ENCODE data around the gene COA3. TPM values are rescaled to one million over a fixed set of nuclear protein-coding genes. Genes with fewer than 3 reads are reported as not detected.
A peak's percentile ranks its signal among the peaks of the same experiment; 100 is the strongest.
"Not testable (repeated sequence)": the region's sequence is repeated elsewhere in the genome, so short reads cannot be mapped to it uniquely, and the experiment has no call there.

Gene COA3
- total and polyA plus RNA-seq, 2 donors = 72.4 to 95.5 TPM

GRCh38 chr17:42768006-42768405 is 30.5 kb downstream of the COA3 start:
- H3K4me1 ChIP-seq (ENCODE audit: control insufficient read depth in 2 of 2, insufficient read depth in 2 of 2, low read length in 2 of 2); H3K36me3 ChIP-seq (ENCODE audit: control insufficient read depth in 2 of 2, insufficient read depth in 2 of 2, low read length in 1 of 2); H3K4me3 ChIP-seq (ENCODE audit: low read length in 2 of 2); DNase-seq (ENCODE audit: low read depth in 6 of 9, low spot score in 9 of 9); H3K27ac ChIP-seq (ENCODE audit: low read depth in 1 of 2, low read length in 1 of 2); H3K9me3 ChIP-seq (ENCODE audit: control insufficient read depth in 2 of 2, insufficient read depth in 1 of 2, low read length in 1 of 2): not testable (repeated sequence)
- 80% methylated on average over 9 of the region's 9 CpGs for WGBS
- H3K27me3 ChIP-seq (ENCODE audit: control insufficient read depth in 2 of 2, insufficient read depth in 1 of 2, low read length in 1 of 2) = peaks cover under 1 to 12% of the 10 kb centered on the region in 2 donors

- peaks cover 6 to 17% of the 10 kb centered on the region in 2 donors for H3K27me3 ChIP-seq (ENCODE audit: control insufficient read depth in 2 of 2, insufficient read depth in 1 of 2, low read length in 1 of 2)
- no peaks in the 10 kb centered on the region for H3K4me1 ChIP-seq (ENCODE audit: control insufficient read depth in 2 of 2, insufficient read depth in 2 of 2, low read length in 2 of 2)
- H3K36me3 ChIP-seq (ENCODE audit: control insufficient read depth in 2 of 2, insufficient read depth in 2 of 2, low read length in 1 of 2) = no peaks in the 10 kb centered on the region
- no peaks in the 10 kb centered on the region for H3K9me3 ChIP-seq (ENCODE audit: control insufficient read depth in 2 of 2, insufficient read depth in 1 of 2, low read length in 1 of 2)
- no peak for DNase-seq (ENCODE audit: low read depth in 6 of 9, low spot score in 9 of 9)
- no peak overlapping the region for H3K4me3 ChIP-seq (ENCODE audit: low read length in 2 of 2)
- no peak overlapping the region for H3K27ac ChIP-seq (ENCODE audit: low read depth in 1 of 2, low read length in 1 of 2)
These were observed 31.0 kb downstream of the COA3 start for GRCh38 chr17:42767512-42767911.

GRCh38 chr17:42766124-42766523 is 32.4 kb downstream of the COA3 start:
- peaks cover 0 to 8% of the 10 kb centered on the region in 2 donors for H3K4me1 ChIP-seq (ENCODE audit: control insufficient read depth in 2 of 2, insufficient read depth in 2 of 2, low read length in 2 of 2)
- WGBS = 95% methylated on average over 6 of the region's 6 CpGs
- peaks cover 19 to 31% of the 10 kb centered on the region in 2 donors for H3K27me3 ChIP-seq (ENCODE audit: control insufficient read depth in 2 of 2, insufficient read depth in 1 of 2, low read length in 1 of 2)
- DNase-seq (ENCODE audit: low read depth in 6 of 9, low spot score in 9 of 9) = no peak
- no peaks in the 10 kb centered on the region for H3K9me3 ChIP-seq (ENCODE audit: control insufficient read depth in 2 of 2, insufficient read depth in 1 of 2, low read length in 1 of 2)
- no peaks in the 10 kb centered on the region for H3K36me3 ChIP-seq (ENCODE audit: control insufficient read depth in 2 of 2, insufficient read depth in 2 of 2, low read length in 1 of 2)
- H3K27ac ChIP-seq (ENCODE audit: low read depth in 1 of 2, low read length in 1 of 2) = no peak overlapping the region
- H3K4me3 ChIP-seq (ENCODE audit: low read length in 2 of 2) = no peak overlapping the region

DNA sequence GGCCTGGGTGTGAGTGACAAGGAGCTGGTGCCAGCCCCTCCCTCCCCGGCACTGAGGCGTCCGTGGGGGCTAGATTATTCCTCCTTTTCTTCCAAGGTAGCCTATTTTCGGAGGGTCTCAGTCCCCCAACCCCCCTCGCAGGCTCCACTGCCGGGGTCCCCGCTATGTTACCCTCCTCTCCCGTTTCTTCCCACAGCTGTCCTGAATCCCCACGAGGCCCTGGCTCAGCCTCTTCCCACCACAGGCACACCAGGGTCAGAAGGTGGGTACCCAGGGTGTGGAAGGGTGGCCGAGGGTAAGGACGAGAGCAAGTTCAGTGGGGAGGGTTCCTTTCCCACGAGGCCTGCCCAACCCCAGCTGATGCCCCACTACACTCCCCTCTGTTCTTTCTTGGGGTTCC is 36.9 kb downstream of the COA3 start:
- H3K36me3 ChIP-seq (ENCODE audit: control insufficient read depth in 2 of 2, insufficient read depth in 2 of 2, low read length in 1 of 2) = no peaks in the 10 kb centered on the region
- H3K27ac ChIP-seq (ENCODE audit: low read depth in 1 of 2, low read length in 1 of 2) = no peak overlapping the region
- no peaks in the 10 kb centered on the region for H3K9me3 ChIP-seq (ENCODE audit: control insufficient read depth in 2 of 2, insufficient read depth in 1 of 2, low read length in 1 of 2)
- H3K4me3 ChIP-seq (ENCODE audit: low read length in 2 of 2) = peak overlapping the region in 1 of 2 donors; percentile 47
- peaks cover 40 to 65% of the 10 kb centered on the region in 2 donors for H3K27me3 ChIP-seq (ENCODE audit: control insufficient read depth in 2 of 2, insufficient read depth in 1 of 2, low read length in 1 of 2)
- DNase-seq (ENCODE audit: low read depth in 6 of 9, low spot score in 9 of 9) = no peak
- 76% methylated on average over 12 of the region's 12 CpGs for WGBS
- H3K4me1 ChIP-seq (ENCODE audit: control insufficient read depth in 2 of 2, insufficient read depth in 2 of 2, low read length in 2 of 2) = peaks cover 3 to 13% of the 10 kb centered on the region in 2 donors

- WGBS = 5% methylated on average over 90 of the region's 92 CpGs
- Histone ChIP-seq H3K27ac (ENCODE audit: low read depth in 1 of 2, low read length in 1 of 2) (no peak within 1 kb of the TSS), H3K27me3 (ENCODE audit: control insufficient read depth in 2 of 2, insufficient read depth in 1 of 2, low read length in 1 of 2) (peaks cover 40 to 68% of the 10 kb centered on the region in 2 donors), H3K4me3 (ENCODE audit: low read length in 2 of 2) (peak within 1 kb of the TSS; percentile 29 to 47), H3K9me3 (ENCODE audit: control insufficient read depth in 2 of 2, insufficient read depth in 1 of 2, low read length in 1 of 2) (no peaks in the 10 kb centered on the region), H3K4me1 (ENCODE audit: control insufficient read depth in 2 of 2, insufficient read depth in 2 of 2, low read length in 2 of 2) (peaks cover 3 to 13% of the 10 kb centered on the region in 2 donors), H3K36me3 (ENCODE audit: control insufficient read depth in 2 of 2, insufficient read depth in 2 of 2, low read length in 1 of 2) (no peaks in the 10 kb centered on the region)
- peak in 2 of 9 donors; percentile 23 to 29 for DNase-seq (ENCODE audit: low read depth in 6 of 9, low spot score in 9 of 9)
These were observed 37.6 kb downstream of the COA3 start, which contains the start of gene RAMP2 for GRCh38 chr17:42760652-42761581. Gene RAMP2 (plus strand): TSS chr17:42761227. CDS start chr17:42761262, 35 bp downstream.

DNA sequence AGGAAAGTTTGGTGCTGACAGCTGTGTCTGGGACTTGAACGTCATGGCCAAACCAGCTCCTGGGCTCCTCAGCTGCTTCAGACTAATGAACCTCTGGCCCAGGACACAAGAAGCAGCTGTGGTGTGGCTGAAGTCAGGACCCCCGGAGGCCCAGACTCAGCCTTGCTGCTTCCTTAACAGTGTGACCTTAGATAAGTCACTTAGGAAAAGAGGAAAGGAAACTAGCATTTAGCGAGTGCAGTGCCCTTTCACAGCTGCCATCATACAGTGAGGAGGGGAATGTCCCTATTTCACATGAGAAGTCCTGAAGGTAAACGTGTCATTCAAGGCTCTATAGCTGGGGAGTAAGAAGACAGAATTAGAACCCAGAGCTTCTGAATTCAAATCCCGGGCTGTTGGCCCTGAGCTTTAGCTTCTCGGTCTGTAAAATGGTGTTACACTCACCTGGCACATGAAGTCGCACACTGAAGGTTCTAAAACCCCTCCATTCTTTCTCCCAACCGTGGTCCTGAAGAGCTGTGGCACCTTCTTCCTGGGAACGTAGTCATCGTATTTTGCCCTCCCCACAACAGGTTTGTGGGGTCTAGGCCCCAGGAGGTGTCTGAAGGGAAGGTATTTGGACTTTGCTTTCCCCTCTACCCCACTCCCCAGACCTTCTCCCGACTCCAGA is 38.4 kb downstream of the COA3 start:
- no peak for DNase-seq (ENCODE audit: low read depth in 6 of 9, low spot score in 9 of 9)
- peak overlapping the region in 1 of 2 donors; percentile 29 for H3K4me3 ChIP-seq (ENCODE audit: low read length in 2 of 2)

GRCh38 chr17:42754782-42755181 is 43.7 kb downstream of the COA3 start:
- no peak overlapping the region for H3K4me3 ChIP-seq (ENCODE audit: low read length in 2 of 2)
- no peaks in the 10 kb centered on the region for H3K9me3 ChIP-seq (ENCODE audit: control insufficient read depth in 2 of 2, insufficient read depth in 1 of 2, low read length in 1 of 2)
- no peak for DNase-seq (ENCODE audit: low read depth in 6 of 9, low spot score in 9 of 9)
- H3K27me3 ChIP-seq (ENCODE audit: control insufficient read depth in 2 of 2, insufficient read depth in 1 of 2, low read length in 1 of 2) = peaks cover 8 to 48% of the 10 kb centered on the region in 2 donors
- H3K4me1 ChIP-seq (ENCODE audit: control insufficient read depth in 2 of 2, insufficient read depth in 2 of 2, low read length in 2 of 2) = no peaks in the 10 kb centered on the region
- no peaks in the 10 kb centered on the region for H3K36me3 ChIP-seq (ENCODE audit: control insufficient read depth in 2 of 2, insufficient read depth in 2 of 2, low read length in 1 of 2)
- WGBS = 91% methylated on average over 3 of the region's 3 CpGs
- H3K27ac ChIP-seq (ENCODE audit: low read depth in 1 of 2, low read length in 1 of 2) = no peak overlapping the region

More for the DNA sequence above, 38.4 kb downstream of the COA3 start:
- H3K36me3 ChIP-seq (ENCODE audit: control insufficient read depth in 2 of 2, insufficient read depth in 2 of 2, low read length in 1 of 2) = no peaks in the 10 kb centered on the region
- H3K9me3 ChIP-seq (ENCODE audit: control insufficient read depth in 2 of 2, insufficient read depth in 1 of 2, low read length in 1 of 2) = no peaks in the 10 kb centered on the region
- peaks cover 40 to 72% of the 10 kb centered on the region in 2 donors for H3K27me3 ChIP-seq (ENCODE audit: control insufficient read depth in 2 of 2, insufficient read depth in 1 of 2, low read length in 1 of 2)
- H3K27ac ChIP-seq (ENCODE audit: low read depth in 1 of 2, low read length in 1 of 2) = no peak overlapping the region
- 78% methylated on average over 11 of the region's 11 CpGs for WGBS
- peaks cover 3 to 13% of the 10 kb centered on the region in 2 donors for H3K4me1 ChIP-seq (ENCODE audit: control insufficient read depth in 2 of 2, insufficient read depth in 2 of 2, low read length in 2 of 2)

- Histone ChIP-seq H3K27me3 (ENCODE audit: control insufficient read depth in 2 of 2, insufficient read depth in 1 of 2, low read length in 1 of 2) (peaks cover 4 to 34% of the 10 kb centered on the region in 2 donors), H3K4me1 (ENCODE audit: control insufficient read depth in 2 of 2, insufficient read depth in 2 of 2, low read length in 2 of 2) (no peaks in the 10 kb centered on the region), H3K9me3 (ENCODE audit: control insufficient read depth in 2 of 2, insufficient read depth in 1 of 2, low read length in 1 of 2) (no peaks in the 10 kb centered on the region), H3K36me3 (ENCODE audit: control insufficient read depth in 2 of 2, insufficient read depth in 2 of 2, low read length in 1 of 2) (no peaks in the 10 kb centered on the region), H3K27ac (ENCODE audit: low read depth in 1 of 2, low read length in 1 of 2) (no peak overlapping the region), H3K4me3 (ENCODE audit: low read length in 2 of 2) (no peak overlapping the region)
- WGBS = 97% methylated on average over 7 of the region's 7 CpGs
- no peak for DNase-seq (ENCODE audit: low read depth in 6 of 9, low spot score in 9 of 9)
These were observed 46.9 kb downstream of the COA3 start for GRCh38 chr17:42751628-42752027.
